Medulla oblongata (tissue), 1 donor: ENCODE data around the gene ADRA2C.

Source experiments
- DNase-seq: peaks from one replicate; pipeline ENCODE4 v3.0.0-alpha.2; 2015; ENCODE audit errors: extremely low spot score

ADRA2C gene

GRCh38 chr4:3797831-3798790 is 31.9 kb downstream of the ADRA2C start:
- no peak for DNase-seq

- DNase-seq = no peak
Measured at GRCh38 chr4:3799496-3799895, 33.3 kb downstream of the ADRA2C start.

- DNase-seq = no peak
Measured at GRCh38 chr4:3800351-3800750, 34.2 kb downstream of the ADRA2C start.

GRCh38 chr4:3801521-3801920 is 35.3 kb downstream of the ADRA2C start:
- no peak for DNase-seq

GRCh38 chr4:3801931-3802550 is 35.9 kb downstream of the ADRA2C start:
- DNase-seq = no peak

- DNase-seq = no peak
Measured at GRCh38 chr4:3802571-3803474, 36.6 kb downstream of the ADRA2C start.

- DNase-seq = no peak
Measured at GRCh38 chr4:3803475-3803847, 37.3 kb downstream of the ADRA2C start.

GRCh38 chr4:3803946-3804345 is 37.8 kb downstream of the ADRA2C start:
- DNase-seq = no peak

GRCh38 chr4:3805026-3805425 is 38.8 kb downstream of the ADRA2C start:
- DNase-seq = no peak

GRCh38 chr4:3805731-3806130 is 39.5 kb downstream of the ADRA2C start:
- DNase-seq = no peak

GRCh38 chr4:3807311-3807710 is 41.1 kb downstream of the ADRA2C start:
- DNase-seq = no peak

- DNase-seq = no peak
Measured at GRCh38 chr4:3807822-3808496, 41.8 kb downstream of the ADRA2C start.

GRCh38 chr4:3808597-3808996 is 42.4 kb downstream of the ADRA2C start:
- DNase-seq = no peak

GRCh38 chr4:3809028-3809427 is 42.8 kb downstream of the ADRA2C start:
- no peak for DNase-seq

- no peak for DNase-seq
Measured at GRCh38 chr4:3809451-3810110, 43.4 kb downstream of the ADRA2C start.

GRCh38 chr4:3810111-3810680 is 44.0 kb downstream of the ADRA2C start:
- DNase-seq = no peak

- DNase-seq = no peak
Measured at GRCh38 chr4:3810796-3811485, 44.8 kb downstream of the ADRA2C start.

- no peak for DNase-seq
Measured at GRCh38 chr4:3811621-3812020, 45.4 kb downstream of the ADRA2C start.

- no peak for DNase-seq
Measured at GRCh38 chr4:3812211-3812934, 46.2 kb downstream of the ADRA2C start.
